Measurements from ENCODE around the gene S100A5.

Gene S100A5

DNA sequence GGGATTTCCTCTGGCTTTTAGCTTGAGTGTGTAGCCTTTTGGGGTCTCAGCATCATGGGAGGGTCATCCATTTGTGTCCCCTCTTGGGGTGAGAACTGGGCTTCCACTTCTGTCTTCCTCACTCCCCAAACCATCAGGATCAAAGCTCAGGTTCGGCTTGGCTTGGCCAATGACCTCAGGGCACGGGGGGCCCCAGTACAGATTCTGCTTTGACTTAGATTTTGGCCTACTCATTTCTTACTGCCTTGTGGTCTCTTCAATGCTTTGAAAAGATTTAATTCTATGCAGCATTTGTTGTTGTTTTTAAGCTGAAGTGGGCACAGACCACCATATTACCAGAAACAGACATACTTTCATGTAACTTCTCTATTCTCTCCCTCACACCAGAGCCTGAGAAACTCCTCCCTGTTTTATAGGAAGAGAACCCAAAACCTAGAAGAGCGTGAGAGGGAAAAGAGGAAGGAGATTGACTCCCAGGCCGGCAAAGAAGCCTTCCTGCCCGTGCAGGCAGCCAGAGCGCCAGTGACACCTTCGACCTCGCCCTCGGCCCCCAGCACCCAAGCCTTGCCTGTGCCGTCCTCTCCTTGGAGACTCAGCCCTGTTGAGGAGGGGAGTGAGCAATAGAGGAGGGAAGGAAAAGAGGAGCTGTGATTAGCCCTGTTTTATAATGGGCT lies 10.2 kb upstream of the S100A5 start:
- H3K4me1 ChIP-seq (ENCODE audit: insufficient read depth, poor library complexity, severe bottlenecking) = peaks cover 13% of the 10 kb centered on the region
- no peaks in the 10 kb centered on the region for H3K9me3 ChIP-seq (ENCODE audit: severe bottlenecking)
- ATAC-seq (ENCODE audit: low read depth) (no peak), DNase-seq (ENCODE audit: low spot score) (peak; percentile 49)
- H3K27me3 ChIP-seq (ENCODE audit: insufficient read depth, poor library complexity, severe bottlenecking) = no peaks in the 10 kb centered on the region
- TF ChIP-seq, protein P1, sequence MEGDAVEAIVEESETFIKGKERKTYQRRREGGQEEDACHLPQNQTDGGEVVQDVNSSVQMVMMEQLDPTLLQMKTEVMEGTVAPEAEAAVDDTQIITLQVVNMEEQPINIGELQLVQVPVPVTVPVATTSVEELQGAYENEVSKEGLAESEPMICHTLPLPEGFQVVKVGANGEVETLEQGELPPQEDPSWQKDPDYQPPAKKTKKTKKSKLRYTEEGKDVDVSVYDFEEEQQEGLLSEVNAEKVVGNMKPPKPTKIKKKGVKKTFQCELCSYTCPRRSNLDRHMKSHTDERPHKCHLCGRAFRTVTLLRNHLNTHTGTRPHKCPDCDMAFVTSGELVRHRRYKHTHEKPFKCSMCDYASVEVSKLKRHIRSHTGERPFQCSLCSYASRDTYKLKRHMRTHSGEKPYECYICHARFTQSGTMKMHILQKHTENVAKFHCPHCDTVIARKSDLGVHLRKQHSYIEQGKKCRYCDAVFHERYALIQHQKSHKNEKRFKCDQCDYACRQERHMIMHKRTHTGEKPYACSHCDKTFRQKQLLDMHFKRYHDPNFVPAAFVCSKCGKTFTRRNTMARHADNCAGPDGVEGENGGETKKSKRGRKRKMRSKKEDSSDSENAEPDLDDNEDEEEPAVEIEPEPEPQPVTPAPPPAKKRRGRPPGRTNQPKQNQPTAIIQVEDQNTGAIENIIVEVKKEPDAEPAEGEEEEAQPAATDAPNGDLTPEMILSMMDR (IDR thresholded peaks at IDR 0.05; ENCODE audit: poor library complexity, severe bottlenecking) = no peak
- no peak overlapping the region for H3K4me3 ChIP-seq (ENCODE audit: severe bottlenecking)
- H3K27ac ChIP-seq (ENCODE audit: poor library complexity, severe bottlenecking) = peak overlapping the region; percentile 71
- peaks cover 69% of the 10 kb centered on the region for H3K36me3 ChIP-seq (ENCODE audit: low read depth)

DNA sequence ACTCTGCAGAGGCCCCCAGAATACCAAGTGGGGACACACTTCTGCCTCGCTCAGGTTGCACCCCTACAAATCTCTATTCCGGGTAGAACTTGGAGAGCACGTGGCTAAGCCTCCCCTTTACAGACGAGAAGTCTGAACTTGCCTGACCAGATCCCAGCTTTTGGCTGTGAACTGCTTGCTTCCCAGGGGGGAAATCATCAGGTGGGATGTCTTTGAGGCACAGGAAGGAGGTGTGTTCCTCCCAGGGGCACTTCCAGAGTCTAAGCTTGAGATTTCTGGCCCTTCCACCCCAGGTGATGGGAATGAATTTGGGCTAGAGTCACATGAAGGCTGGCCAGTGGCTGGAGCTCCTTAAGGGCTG lies 9.6 kb upstream of the S100A5 start:
- TF ChIP-seq, protein P1 (IDR thresholded peaks at IDR 0.05; ENCODE audit: poor library complexity, severe bottlenecking) = no peak

DNA sequence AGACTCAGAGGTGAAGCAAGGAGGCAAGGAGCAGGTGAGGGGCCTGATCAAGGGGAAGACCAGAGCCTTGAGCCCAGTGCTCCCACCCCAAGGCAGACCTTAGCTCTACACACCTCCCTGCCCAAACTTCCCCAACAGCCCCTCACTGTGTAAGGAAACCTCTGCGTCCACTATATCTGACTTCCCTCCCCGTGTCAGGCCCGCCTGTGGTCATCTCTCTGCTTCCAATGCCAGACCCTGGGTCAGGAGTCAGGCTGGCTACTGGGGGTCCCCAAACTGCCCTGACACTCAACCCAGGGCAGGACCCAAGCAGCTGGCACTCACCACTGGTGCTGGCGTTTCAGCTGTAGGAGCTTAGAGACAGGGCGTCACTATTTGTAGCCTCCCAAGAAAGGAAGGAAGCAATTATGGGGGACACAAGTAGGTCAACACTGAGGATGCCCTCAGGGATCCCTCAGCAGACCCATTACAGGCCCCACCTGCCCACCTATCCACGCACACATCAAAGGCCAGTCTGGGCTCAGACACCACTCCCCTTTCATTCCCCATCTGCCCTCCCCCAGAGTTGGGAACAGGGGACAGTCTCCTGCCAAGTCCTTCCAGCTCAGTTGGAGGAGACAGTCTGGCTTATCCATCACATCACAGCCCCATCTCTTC lies 9.1 kb upstream of the S100A5 start:
- no peak overlapping the region for H3K4me3 ChIP-seq (ENCODE audit: severe bottlenecking)
- no peaks in the 10 kb centered on the region for H3K9me3 ChIP-seq (ENCODE audit: severe bottlenecking)
- H3K27ac ChIP-seq (ENCODE audit: poor library complexity, severe bottlenecking) = peak overlapping the region; percentile 71
- ATAC-seq (ENCODE audit: low read depth) = no peak
- DNase-seq (ENCODE audit: low spot score) = peak; percentile 29
- H3K36me3 ChIP-seq (ENCODE audit: low read depth) = peaks cover 58% of the 10 kb centered on the region
- peaks cover 22% of the 10 kb centered on the region for H3K4me1 ChIP-seq (ENCODE audit: insufficient read depth, poor library complexity, severe bottlenecking)
- no peaks in the 10 kb centered on the region for H3K27me3 ChIP-seq (ENCODE audit: insufficient read depth, poor library complexity, severe bottlenecking)
- TF ChIP-seq, protein P1 (IDR thresholded peaks at IDR 0.05; ENCODE audit: poor library complexity, severe bottlenecking) = peak; percentile 11

More for the DNA sequence above, 9.6 kb upstream of the S100A5 start:
- no peak for ATAC-seq (ENCODE audit: low read depth)
- DNase-seq (ENCODE audit: low spot score) = peak; percentile 9
- Histone ChIP-seq H3K27ac (ENCODE audit: poor library complexity, severe bottlenecking) (peak overlapping the region; percentile 71), H3K4me1 (ENCODE audit: insufficient read depth, poor library complexity, severe bottlenecking) (peaks cover 17% of the 10 kb centered on the region), H3K4me3 (ENCODE audit: severe bottlenecking) (no peak overlapping the region), H3K36me3 (ENCODE audit: low read depth) (peaks cover 63% of the 10 kb centered on the region), H3K27me3 (ENCODE audit: insufficient read depth, poor library complexity, severe bottlenecking) (no peaks in the 10 kb centered on the region), H3K9me3 (ENCODE audit: severe bottlenecking) (no peaks in the 10 kb centered on the region)

DNA sequence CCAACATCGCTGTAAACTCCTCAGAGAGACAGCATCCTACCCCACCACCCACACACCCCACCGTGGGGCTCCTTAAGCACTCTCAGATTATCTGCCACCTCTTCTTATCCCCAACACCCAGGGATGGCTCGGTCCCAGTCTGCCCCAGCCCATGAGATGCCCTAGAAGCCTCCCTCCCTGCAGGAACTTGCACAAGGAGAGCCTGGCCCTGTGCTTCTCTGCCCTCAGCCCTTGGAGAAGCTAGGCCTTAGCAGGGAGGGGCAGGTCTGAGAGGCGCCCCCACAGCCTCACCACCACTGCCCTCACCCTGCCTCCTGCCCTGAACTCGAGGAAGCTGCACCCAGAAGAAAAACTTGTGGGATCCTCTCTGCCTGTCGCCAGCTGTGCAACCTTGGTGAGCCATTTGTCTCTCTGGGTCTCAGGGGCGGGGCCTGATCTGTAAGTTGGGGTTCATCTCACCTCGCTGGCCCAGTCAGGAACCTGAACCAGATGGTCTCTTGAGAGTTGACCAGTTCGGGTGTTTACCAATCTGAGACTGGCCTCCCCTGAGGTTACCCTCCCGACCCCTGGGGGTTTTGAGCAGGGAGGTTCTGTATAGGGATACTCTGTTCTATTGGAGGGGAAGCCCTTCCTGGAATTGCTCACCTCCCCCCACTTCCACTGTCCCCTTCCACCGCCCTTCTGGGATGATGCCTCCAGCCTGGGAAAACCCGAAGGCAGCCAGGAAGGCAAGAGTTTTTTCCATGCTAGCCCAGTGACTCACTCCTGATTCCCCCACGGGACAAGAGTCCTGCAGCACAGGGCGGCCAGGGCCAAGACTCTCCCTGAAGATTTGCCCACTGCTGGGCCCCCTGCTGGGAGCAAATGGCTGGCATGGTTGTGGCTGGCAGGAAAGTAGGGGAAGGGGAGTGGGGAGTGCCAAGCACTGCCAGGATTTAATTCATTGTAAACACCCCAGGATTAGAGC lies 8.3 kb upstream of the S100A5 start, which contains the start of gene S100A3:
Gene S100A3, minus strand, starts transcription at position 537 of the 967 bp plus-strand sequence. CDS start 773 bp downstream, outside the sequence.
- H3K4me1 ChIP-seq (ENCODE audit: insufficient read depth, poor library complexity, severe bottlenecking) = peaks cover 28% of the 10 kb centered on the region
- TF ChIP-seq, protein P1 (IDR thresholded peaks at IDR 0.05; ENCODE audit: poor library complexity, severe bottlenecking) = peak; percentile 28
- ATAC-seq (ENCODE audit: low read depth) = peak; percentile 30
- no peaks in the 10 kb centered on the region for H3K9me3 ChIP-seq (ENCODE audit: severe bottlenecking)
- peak within 1 kb of the TSS; percentile 71 for H3K27ac ChIP-seq (ENCODE audit: poor library complexity, severe bottlenecking)
- peaks cover 49% of the 10 kb centered on the region for H3K36me3 ChIP-seq (ENCODE audit: low read depth)
- no peak within 1 kb of the TSS for H3K4me3 ChIP-seq (ENCODE audit: severe bottlenecking)
- peak; percentile 77 for DNase-seq (ENCODE audit: low spot score)
- no peaks in the 10 kb centered on the region for H3K27me3 ChIP-seq (ENCODE audit: insufficient read depth, poor library complexity, severe bottlenecking)

Data from RWPE2 (cell line).